Neural crest cell (in vitro differentiated cells): Measurements from ENCODE around the gene TAF9. TPM values are rescaled to one million over a fixed set of nuclear protein-coding genes. Genes with fewer than 3 reads are reported as not detected.

Experiments used
- DNase-seq: peaks from one replicate; pipeline ENCODE4 v3.0.0; 2021; ENCODE audit warnings: low read depth, mixed read lengths, low spot score
- H3K27ac Mint-ChIP-seq: one replicate; pipeline ENCODE4 v1.8.0; 2021; ENCODE audit warnings: mild to moderate bottlenecking, mixed read lengths; ENCODE audit not compliant: unreplicated experiment
- H3K27me3 Mint-ChIP-seq: 2 replicates; pipeline ENCODE4 v1.8.0; 2021; ENCODE audit warnings: low read depth, mild to moderate bottlenecking, mixed read lengths
- H3K36me3 Mint-ChIP-seq: 2 replicates; pipeline ENCODE4 v1.8.0; 2021; ENCODE audit warnings: low read depth, mild to moderate bottlenecking, mixed read lengths
- H3K4me1 Mint-ChIP-seq: 2 replicates; pipeline ENCODE4 v1.8.0; 2021; ENCODE audit warnings: mixed read lengths
- H3K4me3 Mint-ChIP-seq: one replicate; pipeline ENCODE4 v1.8.0; 2021; ENCODE audit warnings: mild to moderate bottlenecking, mixed read lengths
- H3K9me3 Mint-ChIP-seq: 2 replicates; pipeline ENCODE4 v1.8.0; 2021; ENCODE audit warnings: mixed read lengths
- CTCF ChIP-seq: fragments of 200-600 bp; sonication (generic); conservative IDR thresholded peaks from 2 replicates; pipeline ENCODE4 v1.5.0; 2021; ENCODE audit warnings: antibody characterized with exemption, mild to moderate bottlenecking
- total RNA-seq: library from RNA; stranded (reverse); gene quantifications from 2 replicates; pipeline ENCODE4 v1.2.1, GENCODE V29; 2021

Gene TAF9
- total RNA-seq, 1 donor from 2014 or later: 50.0 TPM

GRCh38 chr5:69317391-69317790, 51.9 kb downstream of the TAF9 start:
- no peaks in the 10 kb centered on the region for H3K4me1 Mint-ChIP-seq
- H3K36me3 Mint-ChIP-seq: no peaks in the 10 kb centered on the region
- no peak for DNase-seq
- no peak overlapping the region for H3K4me3 Mint-ChIP-seq
- no peak overlapping the region for H3K27ac Mint-ChIP-seq
- H3K9me3 Mint-ChIP-seq: no peaks in the 10 kb centered on the region
- no peak for TF ChIP-seq CTCF
- no peaks in the 10 kb centered on the region for H3K27me3 Mint-ChIP-seq

GRCh38 chr5:69315972-69316371, 53.3 kb downstream of the TAF9 start:
- no peaks in the 10 kb centered on the region for H3K4me1 Mint-ChIP-seq
- no peaks in the 10 kb centered on the region for H3K9me3 Mint-ChIP-seq
- no peak for TF ChIP-seq CTCF
- no peaks in the 10 kb centered on the region for H3K36me3 Mint-ChIP-seq
- H3K27ac Mint-ChIP-seq: no peak overlapping the region
- no peaks in the 10 kb centered on the region for H3K27me3 Mint-ChIP-seq
- no peak for DNase-seq
- no peak overlapping the region for H3K4me3 Mint-ChIP-seq

Other genes with a start within 250 kb of the TAF9 start
- 252 and 262 TPM in 2 replicates for gene CCNB1, start 202.4 kb downstream of the TAF9 start, total RNA-seq
- 56.1 and 59.8 TPM in 2 replicates for gene CENPH, start 179.9 kb downstream of the TAF9 start, total RNA-seq
- gene CDK7, start 134.6 kb downstream of the TAF9 start, total RNA-seq: 29.4 and 32.4 TPM in 2 replicates
- gene CCDC125, start 36.7 kb downstream of the TAF9 start, total RNA-seq: 0.56 and 0.68 TPM in 2 replicates
- 41.1 and 44.1 TPM in 2 replicates for gene AK6, start within 50 bp of the TAF9 start, total RNA-seq
- gene RAD17, start 298 bp upstream of the TAF9 start, total RNA-seq: 30.1 and 31.9 TPM in 2 replicates
- gene MARVELD2, start 45.6 kb upstream of the TAF9 start, total RNA-seq: 0.36 and 0.68 TPM in 2 replicates
- 6.7 and 7.9 TPM in 2 replicates for gene OCLN, start 123.3 kb upstream of the TAF9 start, total RNA-seq
- gene GTF2H2C, start 190.7 kb upstream of the TAF9 start, total RNA-seq: 47.9 and 49.4 TPM in 2 replicates